GM12874 (cell line): ENCODE measurements around the gene OMD.
A peak's percentile ranks its signal among the peaks of the same experiment; 100 is the strongest.

Experiments
- CTCF ChIP-seq: IDR thresholded peaks from 2 replicates; pipeline ENCODE4 v1.5.1; 2011; ENCODE audit warnings: low read depth, mild to moderate bottlenecking, control low read depth, low read length, moderate library complexity; ENCODE audit not compliant: insufficient read depth

The OMD gene

GRCh38 chr9:92424340-92424739, at the start of gene OMD:
Gene OMD, minus strand, starts transcription at chr9:92424471. Its CDS starts 6,913 bp downstream, at chr9:92417558.
- no peak for TF ChIP-seq CTCF

- no peak for TF ChIP-seq CTCF
Measured at GRCh38 chr9:92468206-92468605, 43.9 kb upstream of the OMD start.

GRCh38 chr9:92467511-92467910, 43.2 kb upstream of the OMD start:
- TF ChIP-seq CTCF, result no peak

GRCh38 chr9:92467041-92467440, 42.8 kb upstream of the OMD start:
- no peak for TF ChIP-seq CTCF

- TF ChIP-seq CTCF, result no peak
Measured at GRCh38 chr9:92463984-92464383, 39.7 kb upstream of the OMD start.

- TF ChIP-seq CTCF, result no peak
Measured at GRCh38 chr9:92463387-92463786, 39.1 kb upstream of the OMD start.

GRCh38 chr9:92457576-92457975, 33.3 kb upstream of the OMD start:
- TF ChIP-seq CTCF, result no peak

GRCh38 chr9:92455217-92455616, 30.9 kb upstream of the OMD start:
- peak; percentile 49 for TF ChIP-seq CTCF
